ENCODE results near the gene CENPQ.

The CENPQ gene

DNA sequence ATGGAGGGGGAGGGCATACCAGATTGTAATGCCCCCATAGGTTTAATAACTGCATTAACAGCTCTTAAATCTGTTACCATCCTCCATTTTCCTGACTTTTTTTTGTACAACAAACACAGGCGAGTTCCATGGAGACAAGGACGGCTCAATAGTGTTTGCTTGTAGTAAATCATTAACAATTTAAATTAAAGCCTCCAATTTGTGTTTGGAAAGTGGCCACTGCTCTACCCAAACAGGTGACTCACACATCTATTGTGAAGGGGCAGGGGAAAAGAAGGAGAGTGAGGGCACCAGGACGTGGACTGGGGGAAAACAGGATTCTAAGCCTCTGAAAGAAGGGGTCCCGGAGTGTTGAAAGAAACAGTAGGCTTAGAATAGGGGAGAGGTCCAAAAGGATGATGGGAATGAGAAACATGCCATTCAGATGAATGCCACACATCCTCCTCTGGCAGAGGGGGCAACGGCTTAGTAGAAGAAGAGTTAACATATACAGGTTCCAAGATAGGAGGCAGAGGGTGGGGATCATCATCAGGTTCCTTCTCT is 43.5 kb downstream of the CENPQ start:
- no peak for DNase-seq

- DNase-seq: no peak
Observed at GRCh38 chr6:49509342-49509741, 46.2 kb downstream of the CENPQ start.

DNA sequence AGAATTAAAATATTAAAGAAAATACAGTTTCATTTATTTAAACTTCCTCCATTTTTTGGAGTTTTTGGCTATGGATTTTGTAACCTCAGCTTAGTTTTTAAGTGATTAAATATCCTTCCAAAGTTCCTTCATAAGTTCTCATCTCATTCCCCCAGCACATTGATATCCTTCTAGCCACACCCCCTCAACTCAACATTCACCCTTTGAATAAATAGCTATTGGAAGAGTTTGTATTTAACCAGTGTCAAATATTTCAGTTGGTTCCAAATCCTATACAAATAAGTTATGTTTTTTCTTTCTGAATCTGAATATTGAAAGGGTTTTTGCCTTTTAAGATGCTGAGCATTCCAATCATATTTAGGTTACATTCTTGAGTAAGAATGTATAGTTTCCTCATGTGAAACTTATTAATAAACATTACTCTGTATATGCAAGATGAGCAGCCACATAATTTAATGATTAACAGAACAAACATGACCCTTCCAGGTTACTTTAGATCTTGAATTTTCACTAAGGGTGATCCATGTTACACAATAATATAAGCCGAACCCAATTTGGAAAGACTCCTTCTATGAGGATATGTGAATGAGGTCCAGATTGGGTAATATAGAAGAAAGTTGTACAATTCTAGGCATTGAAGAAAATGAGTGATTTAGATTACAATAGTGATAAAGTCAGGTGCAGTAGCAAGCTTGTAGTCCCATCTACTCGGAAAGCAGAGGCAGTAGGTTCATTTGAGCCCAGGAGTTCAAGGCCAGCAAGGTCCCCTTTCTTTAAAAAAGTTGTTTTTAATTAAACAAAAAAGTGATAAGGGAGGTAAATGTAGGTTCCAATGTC is 50.2 kb downstream of the CENPQ start:
- no peak for DNase-seq

DNA sequence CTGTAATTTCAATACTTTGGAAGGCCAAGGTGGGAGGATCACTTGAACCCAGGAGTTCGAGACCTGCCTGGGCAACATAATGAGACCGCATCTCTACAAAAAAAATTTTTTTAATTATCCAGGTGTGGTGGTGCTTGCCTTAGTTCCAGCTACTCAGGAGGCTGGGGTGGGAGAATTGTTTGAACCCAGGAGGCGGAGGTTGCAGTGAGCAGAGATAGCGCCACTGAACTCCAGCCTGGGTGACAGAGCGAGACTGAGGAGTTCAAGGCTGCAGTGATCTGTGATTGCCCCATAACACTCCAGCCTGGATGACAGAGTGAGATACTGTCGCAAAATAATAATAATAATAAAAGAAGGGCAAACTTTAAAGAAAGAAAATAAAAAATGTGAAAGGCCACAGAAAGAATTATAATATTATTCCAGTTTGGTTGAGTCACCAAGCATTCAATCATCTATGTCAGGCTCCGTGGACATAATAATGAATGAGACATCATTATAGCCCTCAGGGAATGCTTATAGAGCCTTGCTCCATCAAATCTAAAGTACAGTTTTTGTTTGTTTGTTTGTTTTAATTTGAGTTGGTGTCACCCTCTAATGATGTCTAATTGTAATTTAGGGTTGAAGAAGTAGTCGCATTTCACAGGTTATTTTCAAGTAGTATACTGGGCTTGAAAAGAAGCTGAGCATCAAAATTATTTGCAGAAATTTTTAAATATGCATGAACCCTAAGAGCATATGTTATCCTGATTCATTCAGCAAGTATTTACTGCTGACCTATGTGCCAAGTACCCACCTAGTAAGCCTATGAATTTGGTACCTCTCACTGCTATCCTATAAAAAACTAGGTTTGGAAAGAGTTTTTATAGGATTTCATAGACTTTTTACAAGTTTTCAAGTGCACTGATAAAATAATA is 51.7 kb downstream of the CENPQ start:
- no peak for DNase-seq

DNA sequence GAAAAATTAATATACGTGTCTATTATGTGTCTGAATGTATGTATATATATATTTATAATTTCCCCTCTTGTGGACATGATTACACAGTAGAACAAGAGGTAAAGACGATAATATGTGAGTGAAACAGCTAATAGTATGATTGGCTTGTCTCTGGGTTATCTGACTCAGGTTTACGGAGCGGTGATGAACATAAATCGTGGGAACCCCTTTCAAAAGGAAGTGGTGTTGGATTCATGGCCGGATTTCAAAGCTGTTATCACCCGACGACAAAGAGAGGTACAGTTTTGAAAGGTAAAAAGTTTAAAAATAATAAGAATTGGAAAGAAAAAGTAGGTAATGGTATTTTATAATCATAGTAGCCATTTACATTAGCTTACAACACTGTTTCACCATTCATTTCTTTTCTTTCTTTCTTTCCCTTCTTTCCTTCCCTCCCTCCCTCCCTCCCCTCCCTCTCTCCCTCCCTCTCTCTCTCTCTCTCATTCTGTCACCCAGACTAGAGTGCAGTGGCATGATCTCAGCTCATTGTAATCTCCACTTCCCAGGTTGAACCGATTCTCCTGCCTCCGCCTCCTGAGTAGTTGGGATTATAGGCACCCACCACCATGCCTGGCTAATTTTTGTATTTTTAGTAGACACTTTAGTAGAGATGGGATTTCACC is 52.4 kb downstream of the CENPQ start:
- no peak for DNase-seq

- no peak for DNase-seq
Observed at GRCh38 chr6:49516147-49516505, 53.0 kb downstream of the CENPQ start.

DNA sequence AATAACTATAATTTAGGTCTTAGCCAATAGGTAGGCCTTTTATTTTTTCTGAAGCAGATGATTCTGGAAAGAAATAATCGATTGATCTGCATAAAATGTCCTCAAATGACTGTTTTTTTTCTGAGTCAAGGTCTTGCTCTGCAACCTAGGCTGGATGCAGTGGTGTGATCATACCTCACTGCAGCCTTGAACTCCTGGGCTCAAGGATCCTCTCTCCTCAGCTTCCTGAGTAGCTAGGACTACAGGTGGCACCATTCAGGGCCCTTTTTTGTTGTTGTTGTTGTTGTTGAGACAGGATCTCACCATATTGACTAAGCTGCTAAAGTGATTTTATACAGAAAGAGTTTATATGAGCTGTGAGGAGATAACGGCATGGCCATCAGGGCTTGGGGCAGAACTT is 54.7 kb downstream of the CENPQ start:
- no peak for DNase-seq

DNA sequence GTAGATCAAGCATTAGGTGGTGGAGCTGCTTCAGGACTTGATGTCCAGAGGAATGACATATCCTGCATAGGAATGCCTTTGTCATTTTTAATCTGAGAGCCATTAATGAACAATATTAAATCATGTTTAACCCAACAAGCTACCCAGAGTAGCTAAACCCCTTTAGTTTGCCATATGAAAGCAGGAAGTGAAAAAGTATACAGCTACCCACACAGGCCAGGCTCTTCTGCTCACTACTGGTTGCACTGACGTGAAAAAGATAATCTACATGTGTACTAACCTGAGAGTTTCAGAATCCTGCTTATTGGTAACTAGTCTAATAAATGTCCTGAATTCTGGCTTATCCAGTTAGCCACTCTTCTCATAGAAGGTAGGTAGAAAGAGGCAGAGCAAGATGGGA is 56.5 kb downstream of the CENPQ start:
- no peak for DNase-seq

GRCh38 chr6:49522710-49523593 is 59.8 kb downstream of the CENPQ start:
- DNase-seq: no peak

GRCh38 chr6:49523901-49524300 is 60.7 kb downstream of the CENPQ start:
- no peak for DNase-seq

GRCh38 chr6:49524541-49524940 is 61.4 kb downstream of the CENPQ start:
- no peak for DNase-seq

- no peak for DNase-seq
Observed at GRCh38 chr6:49526598-49526997, 63.4 kb downstream of the CENPQ start.

GRCh38 chr6:49527320-49527719 is 64.2 kb downstream of the CENPQ start:
- no peak for DNase-seq

DNA sequence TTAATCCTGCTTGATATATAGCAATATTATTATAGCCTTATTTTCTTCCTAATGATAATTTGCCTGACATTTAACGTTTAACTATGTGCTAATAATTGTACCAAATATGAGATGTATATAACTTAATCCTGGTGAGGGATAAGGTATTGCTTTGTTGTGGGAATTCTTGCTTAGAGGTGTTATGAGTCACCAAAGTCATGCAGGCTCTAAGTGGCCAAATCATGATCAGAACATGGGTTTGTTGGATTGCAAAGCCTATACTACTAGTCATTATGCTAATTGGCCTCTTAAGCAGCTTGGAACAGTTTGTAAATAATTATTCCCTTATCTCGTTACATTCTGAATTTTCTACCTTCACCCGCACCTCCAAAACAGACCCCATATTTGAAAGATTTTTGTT is 65.4 kb downstream of the CENPQ start:
- DNase-seq: no peak

- DNase-seq: no peak
Observed at GRCh38 chr6:49530141-49530776, 67.1 kb downstream of the CENPQ start.

DNA sequence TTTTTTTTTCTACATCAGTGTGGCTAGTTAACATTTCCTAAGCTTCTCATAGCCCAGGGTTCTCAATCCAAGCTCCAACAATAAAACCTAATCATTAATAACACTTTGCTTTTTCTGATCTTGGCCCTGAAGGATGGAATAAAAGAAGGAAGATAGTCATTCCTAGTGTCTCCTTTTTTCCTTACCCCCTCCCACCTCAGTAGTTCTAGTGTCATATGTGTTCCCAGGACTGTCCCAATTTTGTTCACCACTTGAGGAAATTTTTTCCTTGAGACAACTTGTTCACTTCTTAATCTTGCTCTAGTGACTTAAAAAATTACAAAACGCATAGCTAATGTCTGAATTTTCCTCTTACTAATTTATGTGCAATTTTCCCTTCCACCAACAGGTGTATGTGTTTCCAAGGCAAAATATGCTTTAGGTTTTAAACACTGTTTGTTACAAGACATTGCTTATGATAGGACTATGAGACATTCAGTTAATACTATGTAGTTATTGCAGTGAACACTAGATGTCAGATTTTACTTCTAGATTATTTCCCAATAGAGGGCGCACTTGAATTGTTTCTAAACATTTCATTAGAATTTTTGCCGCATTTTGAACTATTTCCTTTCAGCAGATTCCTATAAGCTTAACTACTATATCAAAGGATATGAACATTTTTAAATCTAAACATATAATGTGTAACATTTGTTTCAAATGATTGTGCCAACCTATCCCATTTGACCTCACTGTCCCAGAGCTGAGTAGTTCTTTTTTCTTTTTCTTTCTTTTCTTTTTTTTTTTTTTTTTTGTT is 68.8 kb downstream of the CENPQ start:
- no peak for DNase-seq

GRCh38 chr6:49535795-49536194 is 72.6 kb downstream of the CENPQ start:
- no peak for DNase-seq

- DNase-seq: no peak
Observed at GRCh38 chr6:49539102-49539501, 75.9 kb downstream of the CENPQ start.

DNA sequence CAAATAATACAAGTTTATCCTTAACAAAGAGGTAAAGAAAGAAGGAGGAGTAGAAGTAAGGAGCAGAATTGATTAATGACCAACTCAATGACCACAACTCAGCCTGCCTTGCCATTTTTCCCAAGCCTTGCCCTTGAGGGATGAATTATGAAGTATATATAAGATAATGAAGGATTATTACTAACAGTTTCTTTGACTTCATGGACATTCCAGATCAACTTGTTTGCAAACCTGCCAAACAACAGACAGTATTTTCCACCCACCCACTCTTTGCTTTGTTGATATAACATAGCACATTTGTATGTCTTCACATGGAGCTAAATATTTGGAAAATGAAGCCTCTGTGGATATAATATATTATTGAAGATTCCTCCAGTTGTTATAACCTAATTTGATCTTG is 77.4 kb downstream of the CENPQ start:
- no peak for DNase-seq

DNA sequence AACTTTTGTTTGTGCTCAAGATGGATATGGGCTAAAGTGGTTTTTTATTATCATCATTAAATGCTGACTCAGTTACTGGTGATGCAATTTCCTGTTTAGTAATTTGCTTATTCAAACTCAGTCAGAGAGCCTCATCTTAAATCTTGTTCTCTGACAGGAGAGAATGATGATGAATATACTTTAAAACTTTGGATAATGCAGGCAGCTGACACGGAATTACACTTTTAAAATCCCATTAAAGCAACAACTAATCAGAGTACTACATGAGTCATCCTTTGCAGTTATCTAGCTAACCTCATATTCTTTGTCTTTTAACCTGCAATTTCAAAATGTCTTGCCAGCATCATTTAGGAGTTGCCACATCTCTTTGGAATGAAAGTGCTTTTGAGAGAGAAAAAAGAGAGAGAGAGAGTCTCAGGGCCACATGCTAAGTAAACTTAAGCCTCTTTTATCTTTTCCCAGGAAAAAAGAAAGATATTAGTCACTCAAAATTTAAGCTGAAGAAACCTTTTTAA is 78.1 kb downstream of the CENPQ start:
- no peak for DNase-seq

DNA sequence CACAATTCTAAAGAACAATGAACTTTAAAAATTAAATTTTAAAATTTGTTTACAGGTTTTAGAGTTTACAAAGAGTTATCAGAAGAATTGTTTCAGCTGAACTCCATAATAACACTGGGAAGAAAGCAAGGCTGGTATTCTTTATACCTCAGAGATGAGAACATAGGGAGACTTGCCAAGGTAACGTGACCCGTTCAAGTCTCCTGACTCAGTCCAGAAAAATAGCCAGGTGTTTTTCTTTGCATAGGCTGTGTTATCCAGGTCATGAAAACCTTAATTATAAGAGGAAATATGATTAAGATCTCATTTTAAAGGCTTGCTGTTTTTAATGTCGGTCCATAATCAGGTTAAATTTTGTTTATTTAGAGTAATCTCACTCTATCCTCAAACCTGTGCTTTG is 78.8 kb downstream of the CENPQ start:
- DNase-seq: no peak

All from activated naive CD4-positive, alpha-beta T cell treated with anti-CD3 and anti-CD28 coated beads, Interleukin-2, amount 50 U/mL, for 16 hours (primary cell).